NCI-H82 treated with DMSO at 0.1 percent for 48 hours (cell line): ENCODE measurements around the gene TMEM94.
"Not testable (repeated sequence)": the region's sequence is repeated elsewhere in the genome, so short reads cannot be mapped to it uniquely, and the experiment has no call there.

ENCODE experiments used
- DNase-seq: peaks from one replicate; lab custom pipeline; 2025; ENCODE audit not compliant: unreplicated experiment; lab: John Stamatoyannopoulos, UW

TMEM94 gene

DNA sequence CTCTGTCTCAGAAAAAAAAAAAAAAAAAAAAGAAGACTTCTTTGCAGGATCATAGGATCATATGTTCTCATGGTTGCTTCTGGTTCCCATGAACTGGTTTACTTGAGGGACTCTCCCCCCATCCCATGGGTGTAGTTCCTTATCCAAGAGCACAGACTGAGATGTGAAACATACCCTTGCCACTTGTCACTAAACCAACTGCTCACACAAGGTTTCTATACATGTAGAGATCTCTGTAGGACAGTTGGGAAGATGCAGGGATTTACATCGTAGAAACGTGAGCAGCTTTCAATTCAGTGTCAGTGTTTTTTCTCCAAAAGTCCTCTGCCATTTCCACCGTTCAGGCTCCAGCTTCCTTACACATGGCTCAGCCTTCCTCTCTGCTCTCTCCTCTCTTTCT is 11.1 kb upstream of the TMEM94 start:
- DNase-seq: no peak

DNA sequence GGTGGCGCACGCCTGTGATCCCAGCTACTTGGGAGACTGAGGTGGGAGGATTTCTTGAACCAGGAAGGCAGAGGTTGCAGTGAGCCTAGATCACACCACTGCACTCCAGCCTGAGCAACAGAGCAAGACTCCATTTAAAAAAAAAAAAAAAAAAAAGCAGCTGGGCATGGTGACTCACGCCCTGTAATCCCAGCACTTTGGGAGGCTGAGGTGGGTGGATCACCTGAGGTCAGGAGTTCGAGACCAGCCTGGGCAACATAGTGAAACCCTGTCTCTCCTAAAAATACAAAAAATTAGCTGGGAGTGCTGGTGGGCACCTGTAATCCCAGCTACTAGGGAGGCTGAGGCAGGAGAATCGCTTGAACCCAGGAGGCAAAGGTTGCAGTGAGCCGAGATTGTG is 10.5 kb upstream of the TMEM94 start:
- not testable (repeated sequence) for DNase-seq

DNA sequence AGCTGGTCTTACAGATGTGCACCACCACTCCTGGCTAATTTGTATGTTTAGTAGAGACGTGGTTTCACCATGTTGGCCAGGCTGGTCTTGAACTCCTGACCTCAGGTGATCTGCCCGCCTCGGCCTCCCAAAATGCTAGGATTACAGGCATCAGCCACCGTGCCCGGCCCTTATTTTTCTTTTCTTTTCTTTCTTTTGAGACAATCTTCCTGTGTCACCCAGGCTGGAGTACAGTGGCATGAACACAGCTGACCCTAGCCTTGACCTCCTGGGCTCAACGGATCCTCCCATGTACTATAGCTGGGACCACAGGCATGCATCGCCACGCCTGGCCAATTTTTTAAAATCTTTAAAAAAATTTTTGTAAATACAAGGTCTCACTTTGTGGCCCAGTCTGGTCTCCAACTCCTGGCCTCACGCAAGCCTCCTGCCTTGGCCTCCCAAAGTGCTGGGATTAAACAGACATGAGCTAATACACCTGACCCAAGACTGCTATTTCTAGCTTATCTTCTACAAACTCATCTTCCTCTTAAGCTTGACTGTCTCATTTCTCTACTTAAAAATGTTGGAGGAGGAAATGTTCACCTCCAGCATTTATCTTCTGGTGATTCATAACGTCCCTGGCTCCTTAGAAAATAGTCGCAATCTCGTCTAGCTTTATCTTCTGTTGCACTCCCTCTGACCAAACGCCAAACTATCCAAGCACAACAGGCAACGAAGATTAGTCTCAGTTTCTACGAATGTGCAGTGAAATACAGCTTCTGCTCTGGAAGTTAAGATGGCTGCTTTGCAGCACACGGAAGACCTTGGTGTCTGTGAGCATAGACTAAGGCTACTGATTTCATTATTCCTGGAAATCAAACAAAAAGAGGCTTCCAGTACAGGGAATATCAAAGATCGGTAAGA is 8.2 kb upstream of the TMEM94 start:
- DNase-seq: no peak

DNA sequence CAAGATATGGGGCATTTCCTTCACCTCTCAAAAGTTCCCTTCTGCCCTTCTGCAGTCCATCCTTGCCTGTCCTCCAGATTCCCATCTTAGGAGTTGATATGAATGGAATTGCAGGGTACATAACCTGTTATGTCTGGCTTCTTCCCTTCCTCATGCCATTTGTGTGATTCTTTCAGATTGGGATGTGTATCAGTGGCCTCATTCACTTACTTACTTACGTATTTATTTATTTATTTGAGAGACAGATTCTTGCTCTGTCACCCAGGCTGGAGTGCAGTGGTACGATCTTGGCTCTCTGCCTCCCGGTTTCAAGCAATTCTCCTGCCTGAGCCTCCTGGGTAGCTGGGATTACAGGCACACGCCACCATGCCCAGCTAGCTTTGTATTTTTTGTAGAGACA is 6.2 kb upstream of the TMEM94 start:
- no peak for DNase-seq

DNA sequence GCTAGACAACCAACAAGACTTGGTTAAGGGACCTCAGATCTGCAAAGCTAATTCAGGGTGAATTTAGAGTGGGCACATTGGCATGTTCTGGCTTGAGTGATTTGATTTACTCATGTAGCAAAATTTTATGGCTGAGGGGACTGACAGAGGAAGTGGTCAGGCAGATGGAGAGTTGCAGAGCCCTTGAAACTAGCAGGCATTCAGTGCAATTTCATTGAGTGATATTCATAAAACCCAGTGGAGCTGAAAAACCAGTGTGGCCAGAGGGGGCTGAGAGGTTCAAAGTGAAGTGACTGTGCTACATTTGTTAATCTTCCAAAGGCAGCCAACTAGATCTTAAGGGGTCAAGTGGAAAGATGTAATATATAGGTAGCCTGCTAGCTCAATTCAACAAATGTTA is 2.2 kb upstream of the TMEM94 start:
- DNase-seq: no peak

DNA sequence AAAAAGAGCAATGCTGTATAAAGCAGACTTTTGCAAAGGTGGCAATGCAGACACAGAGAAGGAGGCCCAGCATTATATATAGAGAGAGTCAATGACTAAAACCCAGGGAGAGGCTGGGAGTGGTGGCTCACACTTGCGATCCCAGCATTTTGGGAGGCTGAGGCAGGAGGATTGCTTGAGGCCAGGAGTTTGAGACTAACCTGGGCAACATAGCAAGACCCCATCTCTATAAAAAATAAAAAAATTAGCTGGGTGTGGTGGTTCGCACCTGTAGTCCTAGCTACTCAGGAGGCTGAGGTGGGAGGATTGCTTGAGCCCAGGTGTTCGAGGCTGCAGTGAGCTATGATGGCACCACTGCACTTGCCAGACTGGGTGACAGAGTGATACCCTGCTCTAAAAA is 1.8 kb upstream of the TMEM94 start:
- not testable (repeated sequence) for DNase-seq

DNA sequence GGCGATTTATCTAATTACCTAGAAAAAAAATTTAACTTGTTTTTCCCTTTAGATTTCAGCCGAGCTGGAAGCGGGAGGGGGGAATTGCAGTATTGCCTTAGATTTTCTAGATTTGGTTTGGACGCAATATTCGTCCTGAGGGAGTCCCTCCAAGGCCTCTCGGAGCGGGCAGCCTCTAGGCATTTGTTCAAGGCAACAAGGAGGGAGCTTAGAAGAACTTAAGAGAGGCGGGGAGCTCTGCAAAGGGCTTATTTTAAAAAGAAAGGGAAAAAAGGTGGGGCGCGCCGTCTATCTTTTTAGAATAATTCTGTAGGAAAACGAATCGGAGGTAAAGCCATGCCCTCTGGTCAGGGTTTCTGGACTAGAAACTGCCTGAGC is 407 bp upstream of the TMEM94 start:
- no peak for DNase-seq

DNA sequence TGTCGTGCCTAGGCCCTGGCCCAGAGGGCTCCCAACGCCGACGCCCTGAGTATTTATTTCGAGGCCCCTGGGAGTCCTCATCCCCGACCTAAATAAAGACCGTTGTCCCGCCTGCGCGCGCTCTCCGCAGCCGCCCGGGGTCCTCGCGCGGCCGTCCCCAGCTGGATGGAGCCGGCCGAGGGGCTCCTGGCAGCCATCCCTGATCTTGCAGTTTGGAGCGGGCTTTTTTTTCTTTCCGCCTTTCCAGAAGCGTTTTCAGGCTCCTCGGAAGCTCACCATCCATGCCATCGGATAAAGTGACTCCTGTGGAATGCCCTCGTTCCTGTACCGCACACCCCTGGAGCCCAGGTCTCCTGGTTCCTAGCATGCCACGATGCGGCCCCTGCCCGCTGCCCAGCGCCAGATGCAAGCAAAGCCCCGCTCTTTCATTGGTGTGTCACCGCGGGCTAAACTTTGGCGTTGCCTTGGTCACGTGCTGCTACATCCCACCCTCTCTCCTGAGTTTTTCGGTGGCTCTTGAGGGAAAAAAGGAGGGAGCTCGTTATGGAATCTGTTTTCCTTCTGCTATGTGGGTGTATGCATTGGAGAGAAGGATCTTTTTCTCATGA is 716 bp downstream of the TMEM94 start:
- peak; percentile 41 for DNase-seq

DNA sequence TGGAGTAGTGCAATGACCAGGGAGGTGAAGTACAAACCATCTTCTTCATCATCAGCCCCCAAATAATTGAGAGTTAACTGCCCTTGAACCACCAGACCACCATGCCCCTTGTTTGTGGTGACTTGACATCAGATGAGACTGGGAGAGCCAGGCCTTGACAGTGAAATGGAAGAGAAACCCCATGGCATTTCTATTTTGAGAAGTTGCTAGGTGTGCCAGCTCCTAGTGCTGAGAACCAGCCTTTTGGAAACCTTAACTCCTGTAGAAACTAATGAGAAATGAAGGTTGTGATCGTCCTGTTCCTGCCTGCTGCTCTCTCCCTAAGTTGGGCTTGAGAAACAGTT is 2.8 kb downstream of the TMEM94 start:
- DNase-seq: no peak

DNA sequence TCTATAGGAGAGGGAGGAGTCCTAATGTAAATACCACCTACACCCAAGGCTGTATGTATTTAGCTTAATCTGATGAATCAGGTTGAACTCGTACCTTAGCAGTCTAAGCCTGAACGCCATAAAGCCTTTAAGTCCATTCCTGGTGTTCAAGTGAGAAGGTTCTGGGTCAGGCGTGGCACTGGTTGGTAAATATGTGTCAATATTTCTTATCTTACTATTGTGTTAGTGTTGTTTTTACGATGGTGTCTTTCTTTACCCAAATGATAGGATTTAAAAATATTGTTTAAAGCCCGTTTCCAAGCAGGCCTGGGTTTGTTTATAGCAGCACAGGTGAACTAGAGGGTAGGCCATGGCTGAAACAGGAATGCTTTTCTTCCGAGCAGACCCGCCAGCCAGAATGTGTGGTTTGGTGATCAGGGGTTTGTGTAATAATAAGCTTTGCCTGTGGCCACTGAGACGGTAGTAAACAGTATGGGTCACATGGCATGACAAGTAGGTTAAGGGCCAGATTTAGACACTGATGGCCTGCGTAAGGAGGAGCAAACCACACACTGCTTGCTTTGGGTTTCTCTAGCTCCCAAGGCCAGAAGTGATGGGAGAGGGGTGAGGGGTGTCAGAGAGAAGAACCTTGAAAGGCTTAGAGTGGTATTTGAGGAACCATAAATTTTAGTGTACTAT is 3.3 kb downstream of the TMEM94 start:
- DNase-seq: peak; percentile 62

DNA sequence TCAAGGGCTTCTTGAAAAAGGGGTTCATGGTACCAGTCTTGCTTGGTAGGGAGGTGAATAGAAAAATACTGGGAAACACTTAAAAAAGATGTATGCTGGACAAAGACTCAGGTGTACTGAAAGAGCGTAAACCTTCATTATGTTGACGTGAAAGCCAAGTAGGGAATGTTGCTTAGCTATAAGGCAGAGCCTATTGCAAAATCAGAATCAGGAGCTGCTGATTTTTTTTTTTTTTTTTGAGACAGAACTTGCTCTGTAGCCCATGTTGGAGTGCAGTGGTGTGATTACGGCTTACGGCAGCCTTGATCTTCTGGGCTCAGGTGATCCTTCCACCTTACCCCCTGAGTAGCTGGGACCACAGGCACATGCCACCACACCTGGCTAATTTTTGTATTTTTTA is 3.9 kb downstream of the TMEM94 start:
- no peak for DNase-seq

DNA sequence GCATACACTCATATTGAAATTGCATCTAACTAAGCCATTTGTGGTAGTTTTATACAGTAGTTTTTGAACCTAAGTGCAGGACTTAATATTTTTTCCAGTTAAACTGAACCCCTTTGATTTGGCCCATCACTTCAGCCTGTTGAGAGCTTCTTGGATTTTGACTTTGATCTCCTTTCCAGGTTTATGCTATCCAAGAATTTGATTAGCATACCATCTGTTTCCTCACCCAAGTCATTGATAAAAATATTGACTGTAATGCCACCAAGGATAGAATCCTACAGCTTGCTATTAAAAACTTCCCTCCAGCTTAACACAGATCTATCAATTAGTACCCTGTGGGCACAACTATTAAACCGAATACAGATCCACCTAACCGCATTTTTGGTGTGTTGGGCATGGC is 7.2 kb downstream of the TMEM94 start:
- no peak for DNase-seq

DNA sequence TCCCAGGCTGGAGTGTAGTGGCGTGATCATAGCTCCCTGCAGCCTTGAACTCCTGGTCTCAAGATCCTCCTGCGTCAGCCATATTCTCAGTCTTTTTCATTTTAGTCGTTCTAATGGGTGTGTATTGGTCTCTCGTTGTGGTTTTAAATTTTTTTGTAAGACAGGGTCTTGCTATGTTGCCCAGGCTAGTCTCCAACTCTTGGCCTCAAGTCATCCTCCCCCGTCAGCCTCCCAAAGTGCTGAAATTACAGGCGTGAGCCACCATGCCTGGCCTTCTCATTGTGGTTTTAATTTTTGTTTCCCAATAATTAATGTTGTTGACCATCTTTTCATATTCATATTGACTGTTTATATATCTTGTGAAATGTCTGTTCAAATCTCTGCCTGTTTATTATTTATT is 8.6 kb downstream of the TMEM94 start:
- no peak for DNase-seq

DNA sequence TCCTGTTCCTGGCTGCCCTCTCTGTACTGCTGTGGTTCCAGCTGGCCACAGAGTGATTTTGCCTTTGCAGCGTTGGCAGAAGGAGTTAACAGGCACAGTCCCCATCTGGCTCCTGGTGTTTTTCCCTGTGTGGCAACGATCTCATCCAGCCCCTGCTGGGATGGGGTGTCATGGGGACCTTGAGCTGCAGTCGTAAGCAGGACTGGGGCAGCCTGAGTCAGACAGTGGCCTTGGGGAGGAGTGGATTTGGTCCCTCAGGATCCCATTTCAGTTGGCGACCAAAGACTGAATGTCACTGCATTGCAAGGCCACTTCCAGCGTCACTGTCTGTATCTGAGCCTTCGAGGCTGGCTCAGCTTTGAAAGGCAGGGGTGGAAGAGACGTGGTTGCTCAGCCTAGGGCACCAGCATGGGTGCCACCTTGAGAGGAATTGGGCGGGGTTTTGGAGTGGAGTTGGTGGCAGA is 11.9 kb downstream of the TMEM94 start:
- no peak for DNase-seq

DNA sequence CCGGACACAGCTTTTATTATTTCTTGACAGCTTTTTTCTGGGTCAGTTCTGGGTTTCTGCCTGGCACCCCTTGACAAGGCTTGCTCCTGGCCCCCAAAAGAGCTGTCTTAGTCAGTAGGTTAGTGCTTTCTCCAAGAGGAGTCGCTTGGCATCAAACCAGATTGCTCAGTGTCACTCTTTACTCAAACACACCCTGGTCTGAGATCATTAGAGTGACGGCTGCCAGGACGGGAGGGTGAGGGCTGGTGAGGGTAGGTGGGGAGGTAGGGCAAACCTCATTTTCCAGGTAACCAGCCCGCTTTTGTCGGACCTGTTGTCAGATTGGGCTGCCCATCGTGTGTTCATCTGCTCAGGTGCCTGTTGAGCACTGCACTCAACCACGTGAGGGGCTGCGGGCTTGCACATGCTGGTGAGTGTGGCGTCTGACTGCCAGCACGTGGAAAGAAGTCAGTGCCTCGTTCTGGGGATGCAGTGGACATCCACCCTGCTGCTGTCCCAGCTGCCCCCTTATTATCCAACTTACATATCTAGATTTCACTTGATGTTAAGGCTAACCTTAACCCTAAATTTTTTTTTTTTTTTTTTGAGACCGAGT is 12.4 kb downstream of the TMEM94 start:
- no peak for DNase-seq

DNA sequence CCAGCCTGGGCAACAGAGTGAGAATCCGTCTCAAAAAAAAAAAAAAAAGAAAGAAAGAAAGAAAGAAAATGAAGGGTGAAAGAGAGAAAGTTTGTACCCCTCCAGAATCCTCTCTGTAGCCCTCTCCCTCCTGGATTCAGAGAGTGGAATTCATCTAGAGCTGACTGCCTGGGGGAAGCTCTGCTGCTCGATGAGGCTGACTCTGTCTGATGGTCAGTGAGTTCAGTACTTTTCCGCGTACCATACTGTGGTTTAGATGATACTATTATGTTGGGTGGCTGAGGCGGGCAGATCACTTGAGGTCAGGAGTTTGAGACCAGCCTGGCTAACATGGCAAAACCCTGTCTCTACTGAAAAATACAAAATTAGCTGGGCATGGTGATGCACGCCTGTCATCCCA is 14.8 kb downstream of the TMEM94 start:
- DNase-seq: no peak

DNA sequence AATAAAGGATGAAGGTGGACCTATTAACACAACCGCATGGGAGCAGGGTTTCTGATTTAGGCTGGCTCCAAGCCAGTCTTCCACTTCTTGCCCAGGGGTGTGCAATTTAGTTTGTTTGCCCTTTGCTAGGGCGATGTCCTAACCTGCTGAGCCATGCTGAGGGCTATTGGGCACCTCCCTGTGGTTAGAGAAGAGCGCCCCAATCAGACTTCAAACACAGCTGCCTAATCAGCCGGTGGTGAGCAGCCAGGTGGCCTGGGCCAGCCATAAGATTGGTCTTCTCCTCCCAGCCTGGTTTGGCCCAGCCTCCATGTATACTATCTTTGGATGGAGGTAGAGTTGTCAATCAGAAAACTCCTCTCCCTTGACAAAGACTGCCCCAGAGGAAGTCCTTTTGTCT is 15.7 kb downstream of the TMEM94 start:
- no peak for DNase-seq

DNA sequence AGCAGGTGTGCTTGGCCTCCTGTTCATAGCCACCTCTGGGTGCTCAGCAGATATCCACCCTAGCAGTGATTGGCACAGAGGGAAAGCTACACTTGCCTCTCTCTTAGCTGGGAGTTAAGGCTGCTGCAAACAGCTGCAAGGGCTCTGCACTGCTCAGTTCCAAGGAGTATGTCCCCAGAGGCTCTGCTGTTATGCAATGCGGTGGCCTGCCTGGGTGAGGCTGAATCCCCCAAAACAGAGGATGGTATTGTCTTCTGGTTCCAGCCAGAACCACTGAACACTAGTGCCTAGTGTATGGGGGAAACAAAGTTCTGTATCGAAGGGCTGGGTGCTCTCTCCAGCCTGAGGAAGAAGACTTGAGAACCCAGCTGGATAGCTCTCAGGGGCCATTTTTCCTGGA is 16.8 kb downstream of the TMEM94 start:
- DNase-seq: no peak

DNA sequence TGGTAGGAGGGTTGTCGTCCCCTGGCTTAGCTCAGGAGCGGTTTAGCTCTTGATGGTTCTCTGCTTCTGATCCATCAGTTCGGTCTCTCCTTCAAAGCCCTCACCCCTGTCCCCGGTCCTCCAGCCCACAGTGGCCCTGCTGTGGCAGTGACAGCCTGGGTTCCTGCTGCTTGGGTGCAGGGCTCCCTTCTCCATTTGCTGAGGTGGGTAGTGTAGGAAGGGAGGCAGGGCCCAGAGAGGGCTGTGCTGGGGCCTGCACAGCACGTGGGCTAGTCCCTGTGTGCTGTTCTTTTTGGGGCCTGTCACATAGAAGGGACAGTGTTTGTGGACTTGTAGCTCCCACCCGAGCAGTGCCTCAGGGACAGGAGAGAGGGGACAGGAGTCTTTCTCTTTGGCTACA is 18.3 kb downstream of the TMEM94 start:
- no peak for DNase-seq

DNA sequence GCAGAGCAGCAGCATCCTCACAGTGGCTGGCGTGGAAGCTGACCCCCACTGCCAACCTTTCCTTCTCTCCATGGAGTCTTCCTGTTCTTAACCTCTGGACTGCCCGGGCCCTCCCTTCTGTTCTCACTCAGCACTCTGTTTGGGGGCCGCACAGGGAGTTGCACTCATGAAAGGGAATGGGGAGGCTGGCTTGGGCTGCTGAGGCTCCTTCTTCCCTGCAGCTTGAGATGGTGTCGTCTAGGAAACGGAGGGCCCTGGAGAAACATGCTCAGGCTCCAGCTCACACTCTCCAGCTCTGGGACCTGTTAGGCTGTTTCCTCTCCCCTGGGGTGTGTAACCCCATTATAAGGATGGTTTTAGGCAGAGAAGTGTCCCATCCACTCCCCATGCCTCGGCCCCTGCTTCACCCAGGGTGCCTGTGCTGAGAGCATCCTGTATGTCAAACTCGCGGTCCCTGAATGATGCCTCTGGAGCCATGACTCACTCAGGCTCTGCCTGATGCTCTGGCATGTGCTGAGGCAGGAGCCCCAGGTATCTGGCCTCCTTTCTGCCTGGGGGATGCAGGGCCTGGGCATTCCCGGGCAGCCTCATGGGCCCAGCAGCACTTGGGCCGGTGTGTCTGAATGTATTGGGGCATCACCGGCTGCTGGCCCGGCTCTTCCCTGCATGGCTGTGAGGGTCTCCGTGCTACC is 18.9 kb downstream of the TMEM94 start:
- DNase-seq: no peak

DNA sequence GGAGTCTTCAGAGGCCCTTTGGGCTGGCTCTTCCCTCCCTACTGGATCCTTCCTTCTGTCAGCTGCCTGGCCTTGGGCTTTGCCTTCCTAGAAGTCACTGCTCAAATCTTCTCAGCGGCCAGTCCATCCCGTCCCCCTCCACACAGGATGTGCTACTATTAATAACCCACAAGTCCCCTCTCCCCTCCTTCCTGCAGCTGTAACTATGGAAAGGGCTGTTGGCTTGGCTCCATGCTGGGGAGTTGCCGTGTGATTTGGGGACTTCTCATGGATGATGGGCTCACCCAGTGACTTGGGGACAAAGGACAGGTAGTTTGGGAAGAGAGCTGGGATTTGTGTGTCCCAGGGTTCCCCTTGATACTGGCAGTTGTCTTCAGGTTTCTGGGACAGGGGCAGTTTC is 19.4 kb downstream of the TMEM94 start:
- DNase-seq: no peak
